GM12891 (cell line): Measurements from ENCODE around the gene COG6.

Experiments
- DNase-seq: peaks from one replicate; pipeline ENCODE4 v3.0.0; 2011; ENCODE audit warnings: low spot score; ENCODE audit not compliant: insufficient read length
- FAIRE-seq: peaks from 2 replicates; lab custom pipeline; 2011; peaks lifted over from hg19 to GRCh38; lab: Jason Lieb, UNC
- PAX5 ChIP-seq: IDR thresholded peaks from 2 replicates; pipeline ENCODE4 v1.6.1; 2011; ENCODE audit warnings: low read length, moderate library complexity, mild to moderate bottlenecking; ENCODE audit not compliant: insufficient read depth, severe bottlenecking
- POLR2A ChIP-seq: IDR thresholded peaks from 2 replicates; pipeline ENCODE4 v1.6.1; 2011; ENCODE audit warnings: low read depth, low read length, control low read depth
- POLR2AphosphoS5 ChIP-seq: IDR thresholded peaks from 2 replicates; pipeline ENCODE4 v1.6.1; 2011; ENCODE audit warnings: low read depth, low read length, control low read depth
- POU2F2 ChIP-seq: IDR thresholded peaks from 2 replicates; pipeline ENCODE4 v1.6.1; 2011; ENCODE audit warnings: low read depth, mild to moderate bottlenecking, control low read depth, low read length, moderate library complexity
- SPI1 ChIP-seq: IDR thresholded peaks from 2 replicates; pipeline ENCODE4 v1.6.1; 2011; ENCODE audit warnings: low read depth, low read length, control low read depth
- TAF1 ChIP-seq: IDR thresholded peaks from 2 replicates; pipeline ENCODE4 v1.6.1; 2011; ENCODE audit warnings: low read depth, low read length, control low read depth

The COG6 gene

DNA sequence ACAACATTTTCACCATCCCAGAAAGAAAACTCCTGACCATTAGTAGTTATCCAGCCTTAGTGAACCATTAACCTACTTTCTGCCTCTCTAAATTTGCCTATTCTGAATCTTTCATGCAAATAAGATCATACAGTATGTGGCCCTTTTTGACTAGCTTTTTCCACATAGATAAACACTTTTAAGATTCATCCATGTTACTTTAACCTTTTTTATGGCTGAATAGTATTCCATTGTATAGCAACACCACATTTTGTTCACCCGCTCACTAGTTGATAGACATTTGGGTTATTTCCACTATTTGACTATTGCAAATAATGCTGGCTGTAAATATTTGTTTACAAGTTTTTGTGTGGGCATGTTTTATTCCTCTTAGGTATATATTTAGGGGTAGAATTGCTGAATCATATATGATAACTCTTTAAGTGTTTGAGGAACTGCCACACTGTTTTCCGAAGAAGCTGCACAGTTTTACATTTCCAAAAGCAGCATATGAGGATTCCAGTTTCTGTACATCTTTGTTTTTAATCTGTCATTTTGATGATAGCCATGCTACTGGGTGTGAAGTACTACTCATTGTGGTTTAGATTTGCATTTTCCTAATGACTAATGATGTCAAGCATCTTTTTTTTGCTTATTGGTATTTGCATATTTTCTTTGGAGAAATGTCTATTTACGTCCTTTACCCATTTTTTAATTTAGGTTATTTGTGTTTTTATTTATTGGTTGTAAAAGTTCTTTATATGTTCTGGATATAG, 17.1 kb downstream of the COG6 start:
- TF ChIP-seq POLR2A (no peak), POLR2AphosphoS5 (no peak), PAX5 (no peak), SPI1 (no peak), TAF1 (no peak), POU2F2 (no peak)
- DNase-seq (no peak), FAIRE-seq (no peak)

- DNase-seq = no peak
- TF ChIP-seq POLR2A = no peak
- no peak for TF ChIP-seq POLR2AphosphoS5
- no peak for TF ChIP-seq POU2F2
- no peak for TF ChIP-seq PAX5
- FAIRE-seq = no peak
Observed at GRCh38 chr13:39675904-39676303, 20.4 kb downstream of the COG6 start.

GRCh38 chr13:39676315-39676876, 20.9 kb downstream of the COG6 start:
- no peak for DNase-seq

DNA sequence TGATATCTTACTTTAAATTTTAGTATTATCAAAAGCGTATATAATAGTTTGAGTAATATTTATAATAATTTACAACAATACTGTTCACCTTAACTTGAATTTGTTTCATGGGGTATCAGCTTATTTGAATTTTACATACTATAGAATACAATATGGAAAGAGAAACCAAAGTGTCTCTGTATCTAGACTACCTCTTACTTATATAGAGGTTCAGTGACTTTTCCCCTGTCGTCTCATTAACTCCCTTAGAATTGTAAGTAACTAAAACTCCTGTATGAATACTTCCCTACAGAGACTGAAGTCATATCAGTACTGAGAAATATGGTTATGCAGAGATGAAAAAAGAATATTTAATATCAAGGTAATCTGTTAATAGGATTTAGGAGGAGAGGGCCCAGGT, 26.8 kb downstream of the COG6 start:
- TF ChIP-seq PAX5 (no peak), POLR2AphosphoS5 (no peak), TAF1 (no peak), POU2F2 (no peak), POLR2A (no peak), SPI1 (no peak)
- no peak for FAIRE-seq
- no peak for DNase-seq

More at GRCh38 chr13:39676315-39676876, 20.9 kb downstream of the COG6 start:
- no peak for TF ChIP-seq POU2F2
- FAIRE-seq = no peak

DNA sequence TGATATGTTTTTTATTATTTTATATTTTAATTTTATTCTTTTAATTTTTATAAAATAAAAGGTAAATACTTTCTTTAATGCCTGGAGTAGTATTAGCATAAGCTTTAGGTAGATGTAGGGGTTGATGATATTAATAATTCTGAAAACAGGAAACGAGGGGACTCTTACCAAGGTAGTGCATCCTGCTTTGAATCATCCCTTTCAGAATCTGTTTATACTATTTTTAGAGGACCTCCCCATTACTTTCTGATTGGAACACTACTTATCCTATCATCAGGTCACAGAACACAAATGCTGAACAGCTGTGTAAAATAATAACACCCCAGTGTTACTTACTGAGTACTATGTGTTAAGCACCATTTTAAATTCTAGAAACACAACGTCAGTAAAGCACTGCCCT, 27.3 kb downstream of the COG6 start:
- TF ChIP-seq POU2F2 = no peak
- peak; percentile 57 for TF ChIP-seq SPI1
- FAIRE-seq = no peak

GRCh38 chr13:39684531-39685137, 29.2 kb downstream of the COG6 start:
- FAIRE-seq = no peak
- TF ChIP-seq PAX5 = no peak
- TF ChIP-seq POLR2AphosphoS5 = no peak
- no peak for TF ChIP-seq POLR2A
- TF ChIP-seq TAF1 = no peak
- TF ChIP-seq SPI1 = no peak
- TF ChIP-seq POU2F2 = no peak
- no peak for DNase-seq

More for the DNA sequence above, 27.3 kb downstream of the COG6 start:
- DNase-seq = no peak

GRCh38 chr13:39685652-39686051, 30.2 kb downstream of the COG6 start:
- DNase-seq = no peak
- FAIRE-seq = no peak
- TF ChIP-seq POU2F2 (no peak), SPI1 (peak; percentile 85)

- FAIRE-seq = peak; percentile 51
- TF ChIP-seq POLR2AphosphoS5 = no peak
- peak; percentile 25; the same call in 1 of the 2 replicates for TF ChIP-seq SPI1
- DNase-seq = no peak
Observed at GRCh38 chr13:39688278-39688677, 32.8 kb downstream of the COG6 start.

DNA sequence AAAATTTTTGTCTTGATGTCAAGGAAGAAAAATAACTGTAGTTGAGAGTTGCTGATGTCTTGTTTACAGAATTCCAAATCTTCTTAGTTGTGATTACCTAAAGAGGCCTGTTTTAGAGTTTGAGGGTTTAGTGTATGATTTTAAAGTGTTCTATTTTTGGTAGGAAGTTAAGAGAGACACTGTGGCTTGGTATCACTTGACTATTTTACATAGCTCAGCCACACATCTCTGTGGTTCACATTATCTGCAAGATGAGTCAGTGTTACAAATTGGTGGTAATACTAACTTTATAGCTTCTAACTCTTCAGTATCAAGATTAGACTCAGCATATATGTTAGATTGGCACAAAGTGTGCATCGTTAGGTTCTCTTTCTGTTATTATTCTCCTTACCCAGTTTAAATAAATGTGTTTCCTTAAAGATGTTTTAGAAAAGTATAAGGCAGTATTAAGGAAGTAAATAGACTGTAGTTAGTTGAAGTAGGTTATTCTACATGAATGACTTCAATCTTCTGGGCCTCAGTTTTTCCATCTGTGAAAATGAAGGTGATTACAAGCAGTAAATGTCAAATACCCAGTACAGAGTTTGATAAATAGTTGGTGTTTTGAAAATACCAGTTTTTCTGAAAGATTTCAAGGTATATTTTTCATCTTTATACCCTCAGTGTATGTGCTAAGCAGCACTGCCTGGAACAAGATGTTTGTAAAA, 33.4 kb downstream of the COG6 start:
- no peak for TF ChIP-seq POU2F2
- TF ChIP-seq PAX5 = no peak
- no peak for TF ChIP-seq SPI1
- no peak for TF ChIP-seq POLR2A
- no peak for TF ChIP-seq TAF1
- TF ChIP-seq POLR2AphosphoS5 = no peak
- FAIRE-seq (no peak), DNase-seq (no peak)

- DNase-seq (no peak), FAIRE-seq (peak; percentile 47)
- TF ChIP-seq TAF1 (no peak), SPI1 (no peak), PAX5 (no peak), POLR2A (no peak), POU2F2 (no peak), POLR2AphosphoS5 (no peak)
Observed at GRCh38 chr13:39692660-39693438, 37.4 kb downstream of the COG6 start.
